A549 treated with Hydrocortisone at 1 μM for 4 hours (cell line): ENCODE results near the gene ABCB9. TPM values are rescaled to one million over a fixed set of nuclear protein-coding genes. Genes with fewer than 3 reads are reported as not detected.

Experiments used
- total RNA-seq: library from RNA; stranded (reverse); fragments of 200-300 nt; extraction: Qiagen RNA extraction; gene quantifications from 5 replicates; pipeline ENCODE4 v1.2.3, GENCODE V29; 2022

ABCB9 gene
- total RNA-seq = 10.9 to 12.4 TPM (median 11.6 TPM) in 5 replicates

DNA sequence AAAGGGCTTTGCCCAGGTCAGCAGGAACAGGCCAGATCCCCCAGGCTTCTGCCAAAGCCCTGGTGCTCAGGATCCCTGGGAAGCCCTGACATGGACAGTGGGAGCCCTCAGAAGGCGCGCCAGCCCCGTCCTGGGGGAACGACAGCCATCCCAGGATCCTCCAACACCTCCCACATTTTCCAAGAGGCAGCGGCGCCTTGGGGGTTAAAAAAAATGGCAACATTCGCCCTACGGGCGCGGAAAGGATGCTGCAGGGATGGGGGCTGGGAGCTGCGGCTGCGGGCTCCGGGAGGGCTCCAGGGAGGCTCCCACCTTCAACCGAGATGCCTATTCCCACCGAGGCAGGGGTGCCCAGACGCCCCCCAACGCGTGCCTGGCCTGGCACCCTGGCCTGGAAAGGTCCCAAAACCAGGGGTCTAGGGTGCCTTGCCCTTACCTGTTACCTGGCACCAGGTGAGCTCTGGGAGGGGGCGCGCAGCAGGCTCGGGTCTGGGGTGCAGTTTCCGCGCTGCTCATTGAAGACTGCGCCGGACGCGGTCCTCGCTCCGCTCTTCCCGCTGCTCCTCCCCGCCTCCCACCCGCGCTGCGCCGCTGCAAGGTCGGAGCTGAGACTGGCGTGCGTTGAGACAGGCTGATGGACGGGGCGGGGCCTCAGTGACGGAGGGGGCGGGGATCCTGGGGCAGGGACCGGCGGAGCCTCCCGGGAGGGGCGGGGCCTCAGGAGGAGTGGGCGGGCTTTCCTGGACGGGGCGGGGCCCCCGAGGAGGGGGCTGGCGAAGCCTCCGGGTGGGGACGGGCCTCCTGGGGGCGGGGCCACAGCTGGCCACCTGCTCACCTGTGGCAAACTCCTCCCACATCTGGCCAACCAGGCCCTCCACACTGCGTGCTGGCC lies at the start of gene ABCB9:
TSS of gene ABCB9 (minus strand) at position 613 of the 892 bp plus-strand sequence. CDS start 6,228 bp downstream, outside the sequence.

DNA sequence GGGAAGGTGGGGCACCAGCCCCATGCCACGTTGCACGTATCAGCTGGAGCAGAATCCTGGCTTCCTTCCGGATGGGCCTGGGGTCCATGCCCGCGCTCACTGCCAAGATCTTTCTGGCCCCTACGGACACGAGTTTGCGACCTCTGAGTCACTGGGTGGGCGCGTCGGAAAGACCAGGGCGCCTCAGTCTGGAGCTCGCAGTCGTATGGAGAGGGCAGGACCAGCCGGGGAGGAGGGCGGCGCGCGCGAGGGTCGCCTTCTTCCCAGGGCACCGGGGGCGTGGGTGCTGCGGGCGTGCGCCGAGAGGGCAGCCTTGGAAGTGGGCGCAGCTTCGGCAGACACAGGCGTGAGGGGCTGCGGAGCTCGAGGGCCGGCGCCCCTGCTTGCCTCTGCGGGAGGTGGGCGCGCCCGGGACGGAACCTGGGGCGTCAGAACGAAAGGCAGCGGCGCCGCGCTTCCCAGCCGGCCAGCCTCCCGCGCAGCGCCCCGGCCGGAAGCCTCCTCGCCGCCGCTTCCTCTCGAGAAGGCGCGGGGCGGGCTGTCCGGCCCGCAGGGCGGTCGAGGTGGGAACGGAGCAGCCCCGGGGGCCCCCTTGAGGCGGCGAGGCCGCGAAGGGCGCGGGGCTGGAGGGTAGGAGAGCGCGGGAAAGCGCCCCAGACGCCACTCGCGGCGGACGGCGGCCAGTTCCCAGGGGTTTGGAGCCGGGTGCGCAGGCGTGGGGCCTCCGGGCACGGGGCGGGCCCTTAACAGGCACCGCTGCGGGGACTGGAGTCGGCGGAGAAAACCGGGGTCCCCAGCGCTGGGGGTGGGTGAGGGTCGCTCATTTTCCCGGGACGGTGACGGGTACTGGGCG lies 14.1 kb upstream of the ABCB9 start, which contains the start of gene ARL6IP4:
TSS of gene ARL6IP4 (plus strand) at position 499 of the 853 bp plus-strand sequence. CDS start 459 bp downstream, outside the sequence.

DNA sequence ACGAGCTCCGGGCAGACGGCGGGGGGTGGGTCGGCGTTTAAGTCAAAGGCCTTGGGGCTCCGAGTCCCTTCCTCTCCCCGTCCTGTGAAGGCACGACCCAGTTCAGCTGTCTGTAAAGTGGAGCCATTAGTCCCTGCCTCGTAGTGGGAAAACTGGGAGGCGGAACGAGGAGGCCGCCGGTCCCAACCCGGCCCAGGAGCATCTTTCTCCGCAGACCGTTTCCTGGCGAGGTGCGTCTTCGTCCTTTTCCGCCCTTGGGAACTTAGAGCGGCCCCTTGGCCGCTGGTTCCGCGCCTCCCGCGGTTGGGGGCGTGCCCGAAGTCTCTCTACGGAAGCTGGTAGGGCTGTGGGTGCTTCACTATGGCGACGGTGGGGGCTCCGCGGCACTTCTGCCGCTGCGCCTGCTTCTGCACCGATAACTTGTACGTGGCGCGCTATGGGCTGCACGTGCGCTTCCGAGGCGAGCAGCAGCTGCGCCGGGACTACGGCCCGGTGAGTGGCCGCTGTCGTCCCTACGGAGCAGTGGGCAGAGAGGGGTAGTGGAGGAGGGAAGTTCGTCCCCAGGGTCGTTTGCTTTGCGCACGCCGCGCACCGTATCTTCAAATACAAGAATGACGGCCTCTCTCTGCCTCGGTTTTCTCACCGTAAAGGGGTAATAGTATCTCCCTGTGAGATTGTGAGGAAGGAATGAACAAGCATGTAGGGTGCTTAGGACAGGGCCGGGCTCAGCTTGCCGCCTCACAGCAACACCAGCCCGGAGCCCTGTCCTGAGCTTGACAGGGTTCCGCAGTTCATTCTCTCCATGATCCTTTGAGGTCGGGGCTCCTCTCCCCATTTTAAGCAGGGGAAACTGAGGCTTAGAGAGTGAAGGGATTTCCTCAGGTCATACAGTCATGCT lies 8.9 kb upstream of the ABCB9 start, which contains the start of gene OGFOD2:
TSS of gene OGFOD2 (plus strand) at position 353 of the 898 bp plus-strand sequence. CDS start at position 361, 8 bp downstream.

DNA sequence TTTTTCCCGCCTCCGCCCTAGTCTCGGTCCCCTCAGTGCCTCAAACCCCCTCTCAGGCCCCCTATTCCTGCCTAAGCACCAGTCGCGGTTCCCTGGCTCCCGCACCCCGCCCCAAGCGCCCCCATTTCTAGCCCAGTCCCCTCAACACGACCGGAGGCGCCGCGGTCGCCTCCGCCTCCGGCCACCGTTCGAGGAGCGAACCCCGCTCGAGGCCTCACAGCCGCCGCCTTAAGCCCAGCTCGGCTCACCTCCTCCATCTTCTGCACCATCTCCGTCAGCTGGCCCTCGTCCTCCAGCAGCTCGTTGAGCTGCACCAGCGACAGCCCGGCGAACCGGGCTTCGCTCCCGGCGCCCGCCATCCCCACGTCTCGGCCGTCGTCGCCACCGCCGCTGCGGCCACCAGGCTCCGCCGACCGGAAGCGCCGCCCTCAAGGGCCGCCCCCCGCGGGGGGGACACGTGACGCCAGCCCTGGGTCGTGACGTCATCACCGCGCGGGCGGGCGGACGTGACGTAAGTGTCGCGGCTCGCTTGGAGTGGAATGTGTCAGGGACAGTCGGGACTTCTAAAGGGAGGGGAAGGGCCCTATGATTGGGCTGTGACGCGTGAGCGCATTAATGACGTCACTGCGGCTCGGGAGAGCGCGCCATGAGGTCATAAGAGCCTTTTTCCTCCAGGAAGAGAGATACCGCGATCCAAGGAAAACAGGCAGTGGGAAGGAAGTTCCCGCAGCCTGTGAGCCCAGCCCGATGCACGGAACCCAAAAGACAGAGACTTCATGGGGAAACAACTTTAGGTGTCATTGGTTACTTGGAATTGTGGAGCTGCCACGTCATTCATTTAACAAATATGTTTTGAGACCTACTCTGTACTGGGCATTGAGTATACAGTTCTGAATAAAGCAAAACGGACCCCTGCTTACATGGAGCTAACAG lies 70.3 kb downstream of the ABCB9 start, which contains the start of gene VPS37B:
TSS of gene VPS37B (minus strand) at position 421 of the 933 bp plus-strand sequence. CDS start at position 359, 62 bp downstream.

Other genes with a start within 250 kb of the ABCB9 start
- gene HCAR3, start 249.7 kb downstream of the ABCB9 start, total RNA-seq = 0.11 TPM in 1 of 5 replicates, not detected in the others
- gene HCAR1, start 235.6 kb downstream of the ABCB9 start, total RNA-seq = 0.03 to 0.05 TPM (median 0.03 TPM) in 3 of 5 replicates, not detected in the others
- 50.8 to 71.9 TPM (median 54.8 TPM) in 5 replicates for gene DENR, start 213.6 kb downstream of the ABCB9 start, total RNA-seq
- 0.03 to 0.06 TPM (median 0.06 TPM) in 3 of 5 replicates, not detected in the others for gene CCDC62, start 191.9 kb downstream of the ABCB9 start, total RNA-seq
- gene HIP1R, start 131.0 kb downstream of the ABCB9 start, total RNA-seq = 26.3 to 30.8 TPM (median 26.8 TPM) in 5 replicates
- 27.7 to 29.7 TPM (median 28.8 TPM) in 5 replicates for gene VPS37B, start 70.3 kb downstream of the ABCB9 start, total RNA-seq
- gene OGFOD2, start 8.8 kb upstream of the ABCB9 start, total RNA-seq = 13.8 to 17.2 TPM (median 16.2 TPM) in 5 replicates
- 190 to 265 TPM (median 236 TPM) in 5 replicates for gene ARL6IP4, start 14.2 kb upstream of the ABCB9 start, total RNA-seq
- gene PITPNM2, start 184.6 kb upstream of the ABCB9 start, total RNA-seq = 16.2 to 21.8 TPM (median 19.0 TPM) in 5 replicates